OCI-LY1 (cell line): ENCODE measurements around the gene LRRFIP2.
"Not testable (repeated sequence)": the region's sequence is repeated elsewhere in the genome, so short reads cannot be mapped to it uniquely, and the experiment has no call there.

Experiments used
- H2AFZ ChIP-seq: fragments of 200-600 bp; sonication (generic), shearing (Covaris generic); 2 replicates; pipeline ENCODE4 v1.6.0; 2014; ENCODE audit warnings: antibody characterized with exemption, mild to moderate bottlenecking, low read length
- H3F3A ChIP-seq: fragments of 200-600 bp; sonication (generic), shearing (Covaris generic); 2 replicates; pipeline ENCODE4 v1.6.0; 2014; ENCODE audit warnings: mild to moderate bottlenecking, antibody characterized with exemption, low read length, moderate library complexity; ENCODE audit not compliant: insufficient read depth
- H3K27ac ChIP-seq: fragments of 200-600 bp; sonication (generic); 2 replicates; pipeline ENCODE4 v1.5.1; 2014; ENCODE audit warnings: low read length, mixed run types, mild to moderate bottlenecking, low read depth; ENCODE audit not compliant: poor library complexity, severe bottlenecking
- H3K27me3 ChIP-seq: fragments of 200-600 bp; sonication (generic); 2 replicates; pipeline ENCODE4 v1.6.0; 2014; ENCODE audit warnings: antibody characterized with exemption, mild to moderate bottlenecking, low read length, moderate library complexity; ENCODE audit not compliant: insufficient read depth
- H3K36me3 ChIP-seq: fragments of 200-600 bp; sonication (generic); 2 replicates; pipeline ENCODE4 v1.6.1; 2014; ENCODE audit warnings: mild to moderate bottlenecking, antibody characterized with exemption, low read length, moderate library complexity, mixed read lengths; ENCODE audit not compliant: insufficient read depth
- H3K4me1 ChIP-seq: fragments of 200-600 bp; sonication (generic); 2 replicates; pipeline ENCODE4 v1.5.1; 2014; ENCODE audit warnings: mild to moderate bottlenecking, low read length, moderate library complexity; ENCODE audit not compliant: insufficient read depth, severe bottlenecking
- H3K4me2 ChIP-seq: fragments of 200-600 bp; sonication (generic), shearing (Covaris generic); 2 replicates; pipeline ENCODE4 v1.6.1; 2014; ENCODE audit warnings: low read length
- H3K4me3 ChIP-seq: fragments of 200-600 bp; sonication (generic); 2 replicates; pipeline ENCODE4 v1.5.1; 2014; ENCODE audit warnings: low read length, low read depth, mild to moderate bottlenecking, mixed read lengths; ENCODE audit not compliant: poor library complexity, severe bottlenecking
- H3K79me2 ChIP-seq: fragments of 200-600 bp; shearing (Covaris generic); 2 replicates; pipeline ENCODE4 v1.6.1; 2016; ENCODE audit warnings: mixed run types, low read length, mixed read lengths; ENCODE audit not compliant: insufficient read depth
- H3K9ac ChIP-seq: fragments of 200-600 bp; sonication (generic), shearing (Covaris generic); 2 replicates; pipeline ENCODE4 v1.6.1; 2014; ENCODE audit warnings: mild to moderate bottlenecking, low read length, mixed read lengths
- H3K9me2 ChIP-seq: fragments of 200-600 bp; sonication (generic), shearing (Covaris generic); 2 replicates; pipeline ENCODE4 v1.6.1; 2014; ENCODE audit warnings: low read depth, mild to moderate bottlenecking, low read length, mixed read lengths
- H3K9me3 ChIP-seq: fragments of 200-600 bp; shearing (Covaris generic); 2 replicates; pipeline ENCODE4 v1.6.1; 2014; ENCODE audit warnings: low read length, mixed read lengths
- H4K20me1 ChIP-seq: fragments of 200-600 bp; sonication (generic), shearing (Covaris generic); 2 replicates; pipeline ENCODE4 v1.6.0; 2016; ENCODE audit warnings: mild to moderate bottlenecking, low read length; ENCODE audit not compliant: insufficient read depth
- CTCF ChIP-seq: fragments of 200-600 bp; sonication (generic), shearing (Covaris generic); IDR thresholded peaks from 2 replicates; pipeline ENCODE4 v1.5.1; 2017; ENCODE audit warnings: mild to moderate bottlenecking, antibody characterized with exemption, low read length, moderate library complexity, mixed read lengths
- EZH2 ChIP-seq: fragments of 200-600 bp; sonication (generic), shearing (Covaris generic); IDR thresholded peaks from 2 replicates; pipeline ENCODE4 v1.8.0; 2017; ENCODE audit warnings: borderline replicate concordance, mixed run types, mild to moderate bottlenecking, antibody characterized with exemption, low read length, moderate library complexity, mixed read lengths

LRRFIP2 gene

GRCh38 chr3:37052860-37053259 is 121.5 kb downstream of the LRRFIP2 start:
- peaks cover 6% of the 10 kb centered on the region; the same call in 1 of the 2 replicates for H3F3A ChIP-seq
- H3K4me1 ChIP-seq, result no peaks in the 10 kb centered on the region
- H3K9me3 ChIP-seq, result no peaks in the 10 kb centered on the region
- TF ChIP-seq EZH2 (no peak), CTCF (no peak)
- H3K79me2 ChIP-seq, result no peaks in the 10 kb centered on the region
- H3K27me3 ChIP-seq, result no peaks in the 10 kb centered on the region
- H3K9ac ChIP-seq, result no peak overlapping the region
- peaks cover 74% of the 10 kb centered on the region for H3K36me3 ChIP-seq
- H3K4me2 ChIP-seq, result no peak overlapping the region
- no peak overlapping the region for H2AFZ ChIP-seq
- H3K9me2 ChIP-seq, result no peaks in the 10 kb centered on the region
- H4K20me1 ChIP-seq, result no peaks in the 10 kb centered on the region
- H3K4me3 ChIP-seq, result no peak overlapping the region
- H3K27ac ChIP-seq, result no peak overlapping the region

DNA sequence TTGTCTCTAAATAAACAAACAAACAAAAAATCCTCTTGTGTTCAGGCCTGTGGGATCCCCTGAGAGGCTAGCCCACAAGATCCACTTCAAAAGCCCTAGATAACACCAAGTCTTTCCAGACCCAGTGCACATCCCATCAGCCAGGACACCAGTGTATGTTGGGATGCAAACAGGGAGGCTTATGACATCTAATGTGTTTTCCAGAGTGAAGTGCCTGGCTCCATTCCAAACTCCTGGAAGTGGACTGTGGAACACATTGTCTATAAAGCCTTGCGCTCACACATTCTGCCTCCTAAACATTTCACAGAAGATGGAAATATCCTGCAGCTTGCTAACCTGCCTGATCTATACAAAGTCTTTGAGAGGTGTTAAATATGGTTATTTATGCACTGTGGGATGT is 124.1 kb downstream of the LRRFIP2 start:
- Histone ChIP-seq H3K4me2 (no peak overlapping the region), H3K4me3 (no peak overlapping the region), H3K79me2 (no peaks in the 10 kb centered on the region), H3K27ac (no peak overlapping the region), H3K9me3 (no peaks in the 10 kb centered on the region), H4K20me1 (no peaks in the 10 kb centered on the region), H3K36me3 (peaks cover 76% of the 10 kb centered on the region), H3K9ac (no peak overlapping the region), H3K27me3 (no peaks in the 10 kb centered on the region), H3K4me1 (no peaks in the 10 kb centered on the region), H3F3A (peaks cover 6% of the 10 kb centered on the region; the same call in 1 of the 2 replicates), H2AFZ (no peak overlapping the region), H3K9me2 (no peaks in the 10 kb centered on the region)
- TF ChIP-seq EZH2 (no peak), CTCF (no peak)

DNA sequence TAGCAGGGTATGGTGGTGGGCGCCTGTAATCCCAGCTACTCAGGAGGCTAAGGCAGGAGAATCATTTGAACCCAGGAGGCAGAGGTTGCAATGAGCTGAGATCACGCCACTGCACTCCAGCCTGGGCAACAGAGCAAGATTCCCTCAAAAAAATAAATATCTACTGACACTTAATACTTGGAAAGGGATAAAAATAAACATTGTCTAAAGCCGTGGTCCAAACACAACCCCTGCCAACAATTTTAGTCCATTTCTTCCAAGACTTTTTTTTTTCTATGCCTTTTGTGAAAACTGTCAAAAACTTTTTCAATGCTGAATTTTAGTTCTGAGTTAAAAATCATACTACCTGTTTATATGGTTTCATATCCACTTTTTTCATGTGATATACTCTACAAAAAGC is 131.7 kb downstream of the LRRFIP2 start:
- H2AFZ ChIP-seq, H3K9ac ChIP-seq, H3K27ac ChIP-seq, H3K4me1 ChIP-seq, H3K9me2 ChIP-seq, H3K4me2 ChIP-seq, H3K4me3 ChIP-seq, H3K79me2 ChIP-seq, H3F3A ChIP-seq, H3K9me3 ChIP-seq, H4K20me1 ChIP-seq, H3K27me3 ChIP-seq: not testable (repeated sequence)
- peaks cover 63% of the 10 kb centered on the region for H3K36me3 ChIP-seq

GRCh38 chr3:37041546-37042195 is 132.7 kb downstream of the LRRFIP2 start:
- Histone ChIP-seq H3K4me1 (no peaks in the 10 kb centered on the region), H3K27ac (no peak overlapping the region), H3K4me2 (no peak overlapping the region), H3F3A (no peaks in the 10 kb centered on the region), H3K36me3 (peaks cover 60% of the 10 kb centered on the region), H2AFZ (no peak overlapping the region), H3K9ac (no peak overlapping the region), H3K4me3 (no peak overlapping the region), H3K27me3 (no peaks in the 10 kb centered on the region), H3K79me2 (no peaks in the 10 kb centered on the region), H3K9me3 (no peaks in the 10 kb centered on the region), H3K9me2 (no peaks in the 10 kb centered on the region), H4K20me1 (no peaks in the 10 kb centered on the region)
- TF ChIP-seq EZH2 (no peak), CTCF (no peak)
